Forelimb muscle (tissue), 1 donor: ENCODE results near the gene WDR48. TPM values are rescaled to one million over a fixed set of nuclear protein-coding genes. Genes with fewer than 3 reads are reported as not detected.
A peak's percentile ranks its signal among the peaks of the same experiment; 100 is the strongest.

ENCODE experiments used
- DNase-seq: peaks from one replicate; pipeline ENCODE4 v3.0.0-alpha.2; 2013; ENCODE audit warnings: low read depth
- polyA plus RNA-seq: library from polyadenylated mRNA; unstranded; fragments of 120-200 nt; gene quantifications from one replicate; pipeline ENCODE4 v1.2.1, GENCODE V29; 2013; ENCODE audit not compliant: insufficient read length

The WDR48 gene
- polyA plus RNA-seq, 1 donor = 39.0 TPM

DNA sequence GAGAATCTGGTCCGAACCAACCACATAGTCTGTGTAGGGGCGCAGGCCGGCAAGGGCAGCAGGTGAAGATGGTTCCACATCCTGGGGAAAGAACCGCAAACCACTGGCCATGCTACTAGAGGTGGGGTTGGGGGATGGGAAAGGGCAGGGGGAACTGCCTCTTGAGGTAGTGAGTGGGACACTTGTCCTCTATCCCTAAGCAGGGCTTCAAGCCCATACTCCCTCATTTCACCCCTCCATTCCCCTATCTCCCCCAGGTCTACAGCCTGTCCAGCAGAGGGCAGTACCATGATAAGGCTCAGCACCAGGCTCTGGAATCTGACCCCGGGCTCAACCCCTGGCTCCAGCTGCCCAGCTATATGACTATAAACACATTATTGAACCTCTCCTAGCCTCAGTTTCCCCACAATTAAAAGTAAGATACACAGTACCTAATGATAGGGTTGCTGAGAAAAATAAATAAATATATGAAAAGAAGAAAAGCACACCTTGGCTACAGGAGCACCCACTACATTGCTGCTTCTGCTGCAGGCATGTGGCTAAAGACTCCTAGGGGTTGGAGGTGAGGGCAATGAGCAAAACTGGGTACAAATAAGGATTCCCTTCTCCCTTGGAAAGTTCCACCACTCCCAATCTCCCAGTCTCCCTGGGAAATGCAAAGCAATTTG is 49.3 kb downstream of the WDR48 start:
- no peak for DNase-seq

DNA sequence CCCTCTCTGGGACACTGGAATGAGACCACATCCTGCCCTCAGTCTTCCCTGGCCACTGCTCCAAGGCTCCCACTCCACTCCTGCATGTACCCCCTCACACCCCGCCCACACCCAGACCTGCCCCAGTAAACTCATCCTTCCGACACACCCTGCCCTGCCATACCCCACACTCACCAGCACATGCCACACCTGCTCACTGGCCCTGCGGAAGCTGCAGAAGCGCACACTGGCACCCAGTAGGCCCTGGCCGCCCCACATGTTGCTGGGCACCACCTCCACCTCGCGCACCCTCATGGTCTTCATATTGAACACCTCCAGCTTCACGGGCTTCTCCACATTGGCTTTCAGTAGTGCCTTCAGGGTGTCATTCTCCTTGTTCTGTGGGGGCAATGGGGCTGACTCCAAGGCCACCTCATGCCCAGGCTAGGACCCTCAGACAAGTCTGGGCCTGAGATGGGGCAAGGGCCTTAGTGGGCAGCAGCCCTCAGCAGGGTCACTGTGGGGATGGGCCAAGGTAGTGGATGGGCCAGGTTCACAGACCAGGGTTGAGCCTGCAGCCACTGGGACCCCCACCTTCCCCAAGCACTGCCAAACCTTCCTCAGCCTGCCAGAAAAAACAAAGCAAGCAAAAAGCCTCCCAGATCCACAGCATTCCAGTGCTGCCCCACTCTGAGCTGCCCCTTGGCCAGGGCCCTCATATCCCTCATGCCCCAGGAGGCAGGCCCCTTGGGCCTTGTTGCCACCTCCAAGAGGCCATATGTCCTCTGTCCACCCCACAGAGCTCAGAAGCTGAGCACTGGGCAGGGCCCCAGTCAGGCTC is 50.9 kb downstream of the WDR48 start:
- no peak for DNase-seq

DNA sequence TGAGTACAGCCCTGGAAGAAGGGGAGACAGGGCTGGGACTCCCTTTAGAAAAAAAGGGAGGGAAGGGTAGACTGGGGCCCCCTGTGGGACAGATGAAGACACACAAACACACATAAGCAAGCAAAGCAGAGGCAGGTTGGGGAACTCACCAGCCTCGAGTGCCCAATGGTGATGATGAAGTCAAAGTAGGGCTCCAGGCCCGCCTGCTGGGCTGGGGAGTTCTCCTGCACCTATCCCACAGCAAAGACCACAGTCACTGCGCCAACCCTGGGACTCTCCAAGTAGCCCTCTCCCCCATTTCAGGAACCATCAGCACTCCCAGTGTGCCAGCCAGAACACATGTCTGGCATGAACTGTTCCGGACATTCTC is 51.5 kb downstream of the WDR48 start:
- no peak for DNase-seq

DNA sequence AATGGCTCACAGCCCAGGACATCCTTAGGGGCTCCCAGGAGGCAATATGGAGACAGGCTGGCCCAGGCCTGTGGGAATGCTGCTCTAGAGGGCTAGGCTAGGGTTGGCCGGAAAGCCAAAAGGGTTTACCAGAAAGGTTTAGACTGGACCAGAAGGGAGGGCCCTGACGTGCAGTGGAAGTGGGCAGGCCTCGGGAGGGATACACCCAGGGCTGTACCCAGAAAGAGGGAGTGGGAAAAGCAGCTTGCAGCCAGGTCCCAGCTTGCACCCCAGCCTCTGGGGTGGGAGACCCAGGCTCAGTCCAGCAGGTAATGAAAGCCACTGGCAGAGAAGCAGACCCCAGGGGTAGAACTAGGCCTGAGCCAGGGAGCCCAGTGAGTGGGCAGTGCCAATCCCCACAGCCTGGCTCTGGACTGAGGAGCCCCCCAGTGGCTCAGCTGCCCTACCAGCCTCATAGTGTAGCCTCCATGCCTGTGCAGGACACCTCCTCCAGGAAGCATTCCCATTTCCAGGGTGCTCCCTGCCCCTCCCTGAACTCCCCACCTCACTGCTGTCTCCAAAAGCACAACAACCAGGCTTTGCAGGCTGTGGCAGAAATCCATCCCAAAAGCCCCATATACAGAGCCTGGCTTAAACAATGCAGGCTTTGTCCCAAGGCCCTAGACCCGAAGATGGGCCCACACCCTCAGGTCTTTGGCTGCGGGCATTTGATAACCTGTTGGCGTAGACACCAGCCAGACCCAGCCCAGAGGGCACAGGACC is 52.2 kb downstream of the WDR48 start:
- DNase-seq = no peak

- no peak for DNase-seq
These were observed 53.3 kb downstream of the WDR48 start for GRCh38 chr3:39104961-39105686.

- DNase-seq = no peak
These were observed 53.9 kb downstream of the WDR48 start for GRCh38 chr3:39105687-39106063.

GRCh38 chr3:39106281-39106811 is 54.5 kb downstream of the WDR48 start:
- DNase-seq = no peak

- no peak for DNase-seq
These were observed 55.1 kb downstream of the WDR48 start for GRCh38 chr3:39106851-39107387.

DNA sequence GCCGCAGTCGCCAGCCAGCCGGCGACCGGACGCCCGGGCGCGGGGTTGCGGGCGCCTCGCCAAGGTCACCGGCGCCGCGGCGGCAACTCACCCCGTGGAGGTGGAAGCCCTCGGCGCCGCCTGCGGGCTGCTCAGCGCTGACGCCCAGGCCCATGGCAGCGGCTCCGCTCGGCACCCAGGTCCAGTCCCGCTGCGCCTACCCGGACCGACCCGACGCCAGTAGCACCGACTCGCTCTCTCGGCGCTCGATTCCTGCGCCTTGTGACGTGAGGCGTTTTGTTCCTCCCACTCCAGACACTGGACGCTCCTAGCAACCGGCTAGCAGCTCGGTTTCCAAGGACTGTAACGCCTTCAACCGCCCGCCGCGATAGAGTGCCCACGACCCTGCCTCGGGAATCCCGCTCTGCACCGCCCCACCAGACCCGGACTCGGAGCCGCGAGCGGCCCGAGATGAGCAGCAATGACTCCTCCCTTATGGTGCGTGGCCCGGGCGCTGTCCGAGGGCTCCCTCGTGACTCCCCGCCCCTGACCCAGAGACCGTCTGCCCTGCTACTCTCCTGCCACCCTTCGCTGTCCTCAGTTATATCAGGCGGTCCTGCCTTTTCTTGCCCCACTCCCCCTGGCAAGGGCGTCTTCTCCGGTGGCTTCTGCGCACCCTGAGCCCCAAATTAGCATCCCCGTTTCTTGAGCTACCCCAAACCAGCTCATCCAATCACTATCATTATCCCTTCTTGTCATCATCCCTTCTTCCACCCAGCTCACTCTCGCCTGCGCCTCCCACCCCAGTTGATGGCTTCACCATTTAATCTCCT is 55.8 kb downstream of the WDR48 start, which contains the start of the genes GORASP1 and TTC21A:
TSS of gene GORASP1 (minus strand) at position 240 of the 812 bp plus-strand sequence. CDS start at position 154, 86 bp downstream.
TSS of gene TTC21A (plus strand) at position 293 of the 812 bp plus-strand sequence. CDS start at position 451, 158 bp downstream.
- peak; percentile 80 for DNase-seq

- no peak for DNase-seq
These were observed 56.4 kb downstream of the WDR48 start for GRCh38 chr3:39108200-39108710.

DNA sequence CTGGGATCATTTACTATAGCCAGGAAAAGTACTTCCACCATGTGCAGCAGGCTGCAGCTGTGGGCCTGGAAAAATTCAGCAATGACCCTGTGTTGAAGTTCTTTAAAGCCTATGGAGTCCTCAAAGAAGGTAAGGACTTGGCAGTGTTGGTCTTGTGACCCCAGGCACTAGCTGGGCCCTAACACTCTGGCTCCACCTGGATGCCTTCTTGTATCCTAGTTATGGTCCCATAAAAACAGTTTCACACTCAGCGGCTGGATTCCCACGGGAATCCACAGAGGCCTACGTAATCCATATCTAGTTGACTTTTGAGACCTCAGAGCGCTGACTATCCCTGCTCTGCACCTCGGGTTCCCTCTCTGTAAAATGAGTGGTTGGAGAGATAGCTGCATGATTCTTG is 57.3 kb downstream of the WDR48 start:
- DNase-seq = no peak

DNA sequence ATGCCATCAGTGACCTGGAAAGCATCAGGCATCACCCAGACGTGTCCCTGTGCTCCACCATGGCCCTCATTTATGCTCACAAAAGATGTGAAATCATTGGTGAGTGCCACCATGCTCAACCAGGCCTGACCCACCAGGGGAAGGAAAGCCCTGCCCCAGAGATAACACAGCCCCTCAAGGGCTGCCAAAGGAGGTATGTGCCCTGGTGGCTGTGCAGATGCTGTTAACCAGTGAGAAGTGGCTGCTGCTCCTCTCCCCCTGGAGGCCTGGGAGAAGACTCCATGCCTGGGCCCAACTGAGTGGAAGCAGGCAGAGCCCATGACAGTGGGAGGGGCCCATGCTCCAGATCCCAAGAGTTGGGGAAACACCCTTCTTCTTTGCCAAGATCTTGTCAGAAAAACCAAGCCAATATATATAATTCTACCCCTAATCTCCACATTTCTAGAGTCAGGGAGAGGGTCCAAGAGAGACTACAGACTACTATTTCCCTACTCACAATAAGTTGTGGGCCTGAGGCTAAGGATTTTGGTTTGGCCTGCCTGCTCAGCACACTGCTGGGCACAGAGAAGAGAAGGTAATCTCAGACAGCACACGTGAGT is 58.3 kb downstream of the WDR48 start:
- DNase-seq = no peak

- DNase-seq = no peak
These were observed 60.3 kb downstream of the WDR48 start for GRCh38 chr3:39112113-39112512.

- DNase-seq = no peak
These were observed 60.7 kb downstream of the WDR48 start for GRCh38 chr3:39112535-39112934.

DNA sequence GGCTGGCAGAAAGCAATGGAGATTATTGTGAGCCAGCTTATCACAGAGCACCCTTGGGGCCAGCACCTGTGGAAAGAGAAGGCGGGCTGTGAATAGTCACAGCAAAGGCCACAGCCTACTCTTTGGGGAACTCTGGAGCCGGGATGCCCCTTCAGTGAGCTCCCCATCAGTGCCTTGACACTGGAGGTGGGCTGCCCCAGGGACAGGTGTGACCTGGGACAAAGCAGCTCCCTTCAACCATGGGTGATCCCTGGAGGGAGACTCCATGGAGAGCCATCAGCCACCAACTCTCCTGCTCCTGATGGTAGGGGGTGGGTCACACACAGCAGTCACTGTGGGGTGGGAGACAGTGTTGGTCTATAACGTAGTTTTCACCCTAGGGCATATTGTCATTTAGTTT is 61.5 kb downstream of the WDR48 start:
- DNase-seq = no peak

- DNase-seq = no peak
These were observed 62.6 kb downstream of the WDR48 start for GRCh38 chr3:39114456-39114855.

DNA sequence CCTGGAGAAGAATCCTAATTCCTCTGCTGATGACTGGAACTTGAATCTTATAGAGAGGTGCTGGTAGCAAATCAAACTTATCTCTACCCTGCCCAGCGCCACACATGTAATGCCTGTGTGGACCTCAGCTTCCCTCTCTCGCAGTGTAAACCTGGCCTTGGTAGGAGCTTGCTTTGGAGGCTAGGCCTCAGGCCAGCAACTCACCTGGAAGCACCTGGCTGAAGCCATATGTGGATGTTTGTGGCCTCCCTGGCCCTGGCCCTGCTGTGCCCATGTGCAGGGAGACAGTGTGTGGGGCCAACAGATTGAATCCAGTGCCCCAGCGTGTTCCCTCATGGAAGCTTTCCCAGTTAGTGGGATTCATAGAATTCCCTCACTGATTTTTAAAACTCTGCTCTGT is 64.1 kb downstream of the WDR48 start:
- DNase-seq = no peak

DNA sequence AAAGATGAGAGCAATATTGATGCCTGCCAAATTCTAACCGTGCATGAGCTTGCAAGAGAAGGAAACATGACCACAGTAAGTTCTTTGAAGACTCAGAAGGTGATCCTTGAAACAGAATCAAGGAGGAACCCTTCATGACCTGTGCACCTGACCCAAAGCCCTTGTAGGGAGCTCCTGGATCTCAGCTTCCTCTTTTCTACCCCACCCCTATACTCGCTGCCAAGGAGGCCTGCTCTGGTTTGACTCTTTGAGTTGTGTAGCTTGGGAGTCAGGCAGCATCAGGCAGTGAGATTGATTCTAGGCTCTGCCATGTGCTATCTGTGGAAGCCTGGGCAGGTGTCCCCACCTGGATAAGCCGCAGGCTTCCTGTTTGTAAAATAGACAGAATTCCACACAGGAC is 66.3 kb downstream of the WDR48 start:
- DNase-seq = no peak

DNA sequence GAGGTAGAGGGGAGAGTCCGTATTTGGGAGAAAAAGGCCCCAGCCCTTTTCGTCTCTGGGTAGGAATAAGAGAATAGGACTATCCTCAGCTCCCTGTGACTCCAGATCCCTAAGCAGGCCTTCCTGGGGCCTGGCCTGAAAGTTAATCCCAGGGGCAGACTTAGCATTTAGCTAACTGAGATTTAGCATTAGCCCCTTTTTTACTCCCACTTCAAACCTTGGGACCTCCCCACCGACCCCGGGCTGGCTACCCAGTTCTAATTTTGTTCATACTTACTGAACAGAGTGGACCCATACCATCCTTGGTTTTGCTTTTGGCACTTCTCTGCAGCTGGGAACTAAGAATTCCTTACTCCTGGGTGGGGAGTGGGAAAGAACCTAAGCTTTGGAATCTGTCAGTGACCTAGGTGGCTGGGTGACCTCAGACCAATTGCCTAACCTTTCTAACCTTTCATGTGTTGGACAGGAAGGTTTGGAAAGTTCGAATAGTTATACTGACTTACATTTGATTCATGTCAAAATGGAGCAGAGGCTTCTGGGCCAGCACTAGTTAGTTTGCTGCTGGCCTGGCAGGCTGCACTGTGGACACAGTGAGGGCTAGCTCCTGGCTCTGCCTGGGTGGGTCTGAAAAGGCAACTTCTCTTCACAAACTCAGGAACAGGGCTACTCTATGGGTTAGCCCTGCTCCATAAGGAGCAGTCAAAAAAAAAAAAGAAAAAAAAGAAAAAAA is 67.3 kb downstream of the WDR48 start:
- DNase-seq = no peak
